ENCODE data around the gene HIF1AN.
"Not testable (repeated sequence)": the region's sequence is repeated elsewhere in the genome, so short reads cannot be mapped to it uniquely, and the experiment has no call there.

Gene HIF1AN

DNA sequence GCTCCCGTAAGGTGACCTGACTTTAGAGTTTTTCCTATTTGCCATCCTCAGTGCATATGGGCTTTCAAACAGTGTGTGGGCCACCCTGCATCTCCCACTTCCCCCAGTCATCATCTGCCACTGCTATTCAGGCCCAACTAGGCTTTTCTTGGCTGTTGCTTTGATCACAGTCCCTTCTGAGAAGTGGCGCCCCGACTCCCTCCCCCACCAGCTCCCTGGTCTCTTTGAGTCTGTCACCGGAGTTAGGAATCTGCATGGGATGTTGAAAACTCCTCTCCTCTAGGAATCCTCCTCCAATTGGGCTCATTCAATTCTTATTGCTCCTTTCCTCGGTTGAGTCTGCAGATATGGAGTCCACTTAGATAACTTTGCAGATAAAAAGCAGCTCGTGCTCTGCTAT lies 32.1 kb downstream of the HIF1AN start:
- DNase-seq: no peak

DNA sequence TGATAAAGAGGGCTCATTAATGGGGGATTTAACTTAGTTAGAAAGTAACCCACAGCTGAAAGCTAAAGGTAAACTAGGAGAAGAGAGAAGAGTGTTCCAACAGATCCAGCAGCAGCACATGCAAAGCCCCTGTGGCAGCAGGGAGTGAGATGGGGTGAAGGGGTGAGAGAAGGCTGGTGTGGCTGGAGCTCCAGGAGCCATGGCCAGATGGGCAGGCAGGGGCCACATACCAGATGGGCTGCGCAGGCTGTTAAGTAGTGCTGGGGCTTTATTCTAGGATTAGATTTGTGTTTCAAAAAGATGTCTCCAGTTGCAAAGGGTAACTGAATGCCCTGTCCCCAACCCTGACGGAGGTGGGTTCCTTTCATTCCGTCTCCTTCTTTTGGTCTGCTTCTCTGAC lies 33.2 kb downstream of the HIF1AN start:
- no peak for DNase-seq

DNA sequence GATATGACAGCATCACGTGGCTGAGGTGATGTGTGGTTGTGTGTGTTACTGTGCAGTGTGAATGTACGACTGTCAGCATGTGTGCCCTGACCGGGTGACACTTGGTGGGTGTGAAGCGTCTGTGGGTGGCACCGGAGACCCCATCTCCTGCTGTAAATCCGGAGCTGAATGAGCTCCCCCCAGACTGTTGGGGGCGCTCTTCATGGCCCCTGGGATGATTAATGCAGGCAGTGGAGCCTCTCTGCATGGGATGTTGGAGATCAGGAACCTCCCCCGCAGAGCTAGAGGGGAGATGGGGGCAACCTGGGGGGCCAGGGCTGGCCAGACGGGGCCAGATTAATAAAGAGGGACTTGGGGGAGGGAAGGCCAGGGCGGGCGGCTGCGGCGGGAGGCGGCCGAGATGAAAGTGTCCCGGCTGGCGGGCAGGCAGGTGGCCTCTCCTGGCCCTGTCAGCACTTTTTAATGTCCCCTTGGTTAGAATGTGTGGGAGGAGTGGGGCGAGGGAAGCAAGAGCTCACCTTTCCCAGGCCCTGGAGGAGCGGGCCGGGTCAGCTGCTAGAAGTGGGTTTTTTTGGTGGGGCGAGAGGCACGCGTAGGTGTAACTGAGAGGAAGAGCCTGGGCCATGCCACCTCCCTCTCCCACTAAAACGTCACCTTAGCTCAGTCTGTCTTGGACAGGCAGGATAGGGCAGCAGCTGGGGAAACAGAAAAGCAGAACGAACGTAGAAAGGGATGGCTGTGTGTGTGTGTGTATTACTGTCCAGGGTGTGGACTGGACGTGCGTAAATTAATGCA lies 34.1 kb downstream of the HIF1AN start:
- no peak for DNase-seq

DNA sequence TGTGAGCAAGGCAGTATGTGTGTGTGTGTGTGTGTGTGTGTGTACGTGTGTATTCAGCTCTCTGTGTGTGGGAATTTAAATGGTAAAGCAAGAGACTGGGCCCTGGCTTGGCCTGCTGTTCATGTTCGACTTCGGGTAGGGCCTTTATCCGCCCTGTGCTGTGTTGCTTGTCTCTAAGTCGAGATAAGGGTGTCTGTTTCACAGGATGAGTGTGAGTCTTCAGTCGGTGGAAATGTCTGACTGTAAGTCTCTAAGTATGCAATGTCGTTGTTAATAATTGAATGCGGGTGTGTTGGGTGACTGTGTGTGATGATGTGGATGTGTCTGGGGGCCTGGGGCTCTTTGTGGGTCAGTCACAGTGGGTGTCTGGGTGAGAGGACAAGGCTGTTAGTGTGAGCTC lies 34.8 kb downstream of the HIF1AN start:
- DNase-seq: no peak

DNA sequence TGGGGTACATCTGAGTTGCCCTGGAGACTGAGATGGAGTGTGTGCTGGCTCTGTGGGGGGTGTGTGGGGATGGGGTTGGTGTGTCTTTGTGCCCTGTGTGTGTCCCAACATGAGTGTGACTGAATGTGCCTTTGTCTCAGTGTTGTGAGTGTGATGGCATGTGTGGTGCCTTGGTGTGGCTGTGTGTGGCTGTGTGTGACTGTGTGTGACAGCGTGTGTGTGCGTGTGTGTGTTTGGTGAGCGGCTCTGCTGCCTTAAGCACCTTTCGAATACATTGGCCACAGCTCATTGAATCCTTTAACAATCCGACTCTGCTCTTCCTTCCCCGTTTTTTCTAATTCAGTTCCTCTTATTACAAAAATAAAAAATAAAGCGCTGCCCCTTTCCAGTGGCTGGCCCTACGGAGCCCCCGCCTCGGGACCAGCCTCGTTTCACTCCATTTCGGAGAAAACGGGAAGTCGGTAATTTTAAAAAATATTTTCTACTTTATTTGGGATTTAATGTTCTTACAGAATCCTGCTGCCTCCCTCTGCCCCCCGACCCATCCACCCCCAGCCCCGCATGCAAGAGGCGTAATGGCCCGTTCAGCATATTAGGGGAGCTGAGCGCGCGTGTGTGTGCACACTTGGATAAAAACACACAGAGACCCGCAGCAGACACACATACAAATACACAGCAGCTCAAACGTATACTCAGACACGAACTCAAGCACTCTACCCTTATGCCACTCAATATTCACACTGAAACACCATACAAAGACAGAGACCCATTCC lies 35.5 kb downstream of the HIF1AN start:
- DNase-seq: no peak

DNA sequence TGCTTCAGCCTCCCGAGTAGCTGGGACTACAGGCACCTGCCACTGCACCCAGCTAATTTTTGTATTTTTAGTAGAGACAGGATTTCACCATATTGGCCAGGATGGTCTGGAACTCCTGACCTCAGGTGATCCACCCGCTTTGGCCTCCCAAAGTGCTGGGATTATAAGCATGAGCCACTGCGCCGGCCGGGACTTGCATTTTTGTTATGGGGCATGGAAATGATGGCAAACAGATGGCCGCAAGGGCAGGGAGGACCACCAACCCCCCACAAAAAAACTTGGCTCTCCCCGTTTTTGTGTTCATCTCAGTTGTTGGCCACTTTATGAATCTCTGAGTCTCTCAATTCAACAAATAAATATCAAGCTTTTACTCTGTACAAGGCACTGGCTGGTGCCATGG lies 39.4 kb downstream of the HIF1AN start:
- DNase-seq: not testable (repeated sequence)

DNA sequence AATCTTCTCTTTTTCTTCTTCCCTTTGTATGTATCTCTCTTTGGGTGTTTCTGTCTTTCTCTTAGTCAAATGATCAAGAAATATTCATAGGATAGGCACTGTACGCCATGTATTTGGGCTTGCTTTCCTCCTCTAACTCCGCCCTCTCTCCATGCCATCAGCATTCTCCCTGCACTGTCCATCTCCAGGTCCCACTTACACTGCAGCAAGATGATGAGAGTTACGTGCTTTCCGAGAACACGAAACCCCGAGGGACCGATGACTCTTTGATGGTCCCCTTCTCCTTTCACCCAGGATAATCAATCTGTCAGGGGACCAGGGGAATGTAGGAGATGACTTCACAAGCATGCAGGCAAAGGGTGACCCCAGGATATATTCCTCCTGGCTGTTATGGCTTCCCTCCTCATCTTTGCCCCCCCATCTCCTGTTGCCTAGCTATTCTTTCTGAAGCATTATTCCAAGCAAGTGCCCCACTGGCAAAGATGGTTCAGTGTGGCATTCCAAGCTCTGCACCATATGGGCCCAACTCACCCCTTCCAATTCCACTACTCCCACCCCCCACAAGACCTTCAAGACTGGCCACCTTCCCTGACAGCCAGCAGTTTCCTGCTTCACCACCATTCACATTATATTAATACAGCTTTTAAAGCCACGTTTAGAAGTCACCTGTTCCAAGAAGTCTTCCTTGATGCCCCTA lies 40.0 kb downstream of the HIF1AN start:
- no peak for DNase-seq

DNA sequence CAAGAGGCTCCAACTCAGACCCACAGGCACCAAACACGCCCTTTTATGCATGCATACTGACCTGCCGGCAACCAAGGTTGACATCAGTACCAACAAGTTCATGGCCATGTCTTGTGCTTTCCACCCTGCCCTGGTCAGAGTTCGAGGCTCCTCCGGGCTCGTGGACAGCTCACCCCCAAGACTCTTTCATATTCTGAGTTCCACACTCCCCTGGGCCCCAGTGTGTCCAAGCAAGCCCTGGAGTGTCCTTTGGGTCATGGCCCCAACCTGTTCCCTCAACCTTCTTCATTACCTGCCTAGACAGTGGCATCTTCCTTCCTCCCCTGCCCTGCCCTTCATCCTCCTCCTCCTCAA lies 40.5 kb downstream of the HIF1AN start:
- no peak for DNase-seq

DNA sequence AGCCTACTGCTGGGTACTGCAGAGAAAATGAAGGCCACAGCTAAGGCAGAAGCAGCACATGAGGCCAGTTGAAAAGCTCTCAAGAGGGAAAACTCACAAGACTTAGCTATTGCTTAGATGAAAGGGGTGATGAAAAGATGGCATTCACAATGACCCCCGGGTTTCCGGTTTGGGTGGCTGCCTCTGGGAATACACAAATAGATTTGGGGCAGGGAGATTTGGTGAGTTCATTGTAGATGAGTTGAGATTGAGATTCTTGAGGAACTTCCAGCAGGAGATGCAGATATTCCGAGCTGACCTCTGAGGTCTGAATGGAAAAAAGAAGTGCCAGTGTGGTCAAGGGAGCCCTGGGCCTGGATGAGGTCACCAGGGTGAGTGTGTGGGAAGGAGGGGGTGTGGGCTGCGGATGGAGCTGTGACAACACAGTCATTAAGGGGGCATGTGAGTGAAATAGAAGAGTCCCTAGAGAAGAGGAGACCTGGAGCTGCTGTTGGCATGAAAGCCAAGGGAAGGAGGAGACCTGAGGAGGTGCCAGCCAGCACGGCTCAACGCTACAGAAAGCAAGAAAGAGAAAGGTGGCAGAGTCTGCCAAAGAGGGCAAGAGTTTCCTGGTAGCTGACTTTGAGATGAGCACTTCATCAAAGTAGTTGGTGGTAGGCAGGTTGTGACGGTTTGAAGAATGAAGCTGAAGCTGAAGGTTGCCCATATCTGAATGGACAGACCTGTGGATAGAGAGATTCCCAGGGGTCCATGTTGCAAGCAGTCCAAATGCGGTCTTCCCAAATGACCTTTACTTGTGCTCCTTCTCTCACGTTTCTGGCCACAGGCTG lies 43.7 kb downstream of the HIF1AN start:
- no peak for DNase-seq

DNA sequence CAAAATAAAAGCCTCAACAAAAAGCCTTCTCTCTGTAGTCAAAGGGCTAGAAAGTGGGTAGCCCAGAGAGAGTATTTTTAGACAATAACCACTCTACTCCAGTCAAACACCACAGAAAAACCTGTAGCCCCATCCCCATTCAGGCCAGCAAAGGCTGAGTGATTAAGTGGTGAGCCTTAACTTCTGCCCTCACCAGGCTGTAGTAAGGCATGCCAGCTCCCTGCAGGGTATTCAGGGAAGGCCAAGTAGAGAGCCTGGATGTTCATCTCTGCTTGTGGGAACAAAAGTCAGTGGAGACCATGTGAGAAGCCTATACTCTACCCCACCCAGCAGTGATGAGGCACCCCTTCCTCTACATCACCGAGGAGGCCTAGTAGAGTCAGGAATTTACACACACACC lies 51.2 kb downstream of the HIF1AN start:
- DNase-seq: no peak

DNA sequence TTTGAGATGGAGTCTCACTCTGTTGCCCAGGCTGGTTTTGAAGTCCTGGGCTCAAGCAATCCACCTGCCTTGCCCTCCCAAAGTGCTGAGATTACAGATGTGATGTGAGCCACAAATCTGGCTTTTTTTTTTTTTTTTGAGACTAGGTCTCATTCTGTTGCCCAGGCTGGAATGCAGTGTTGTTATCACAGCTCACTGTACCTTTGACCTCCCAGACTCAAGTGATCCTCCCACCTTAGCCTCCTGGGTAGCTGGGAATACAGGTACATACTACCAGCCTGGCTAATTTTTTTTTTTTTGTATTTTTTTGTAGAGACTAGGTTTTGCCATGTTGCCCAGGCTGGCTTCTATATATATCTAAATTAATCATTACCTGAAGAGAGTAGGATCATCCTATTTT lies 62.4 kb downstream of the HIF1AN start:
- DNase-seq: no peak

DNA sequence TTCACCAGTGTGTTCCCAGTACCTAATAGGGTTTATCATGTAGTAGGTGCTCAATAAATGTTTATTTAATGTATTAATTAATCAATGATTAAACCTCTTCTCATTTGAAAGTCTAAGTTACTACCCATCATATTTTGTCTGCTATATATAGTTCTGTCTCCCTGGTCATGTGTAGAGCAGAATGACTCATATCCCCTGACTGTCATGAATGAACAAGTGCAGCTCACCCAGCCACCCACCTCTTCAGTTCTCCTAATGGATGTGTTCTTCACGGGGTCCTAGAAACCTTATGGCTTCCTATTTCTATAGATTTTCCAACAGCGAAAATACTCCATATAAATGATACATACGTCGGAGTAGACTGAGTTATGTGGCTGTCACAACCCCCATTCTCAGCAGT lies 64.5 kb downstream of the HIF1AN start:
- DNase-seq: no peak

DNA sequence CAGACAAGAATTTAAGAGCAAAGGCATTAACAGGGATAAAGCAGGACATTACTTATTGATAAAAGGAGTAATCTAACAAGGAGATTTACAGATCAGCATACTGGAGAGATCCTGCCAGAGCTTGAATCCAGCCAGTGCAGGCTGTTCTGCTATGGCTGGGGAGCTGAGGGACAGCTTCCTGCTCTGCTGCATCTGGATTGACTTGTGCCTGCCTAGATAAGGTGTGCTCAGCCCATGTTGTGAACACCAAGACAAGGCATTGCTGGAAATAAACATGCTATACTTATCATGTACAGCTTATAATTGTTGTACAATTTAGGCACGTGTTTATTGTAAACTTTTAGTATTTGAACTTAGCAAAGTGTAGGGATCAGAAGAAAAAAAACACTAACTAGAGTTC lies 71.7 kb downstream of the HIF1AN start:
- DNase-seq: no peak

Measured in COR-L47 (cell line).